ENCODE data around the gene EPOP. TPM values are rescaled to one million over a fixed set of nuclear protein-coding genes. Genes with fewer than 3 reads are reported as not detected.

EPOP gene
- total and polyA plus RNA-seq, 2 experiments from 2014 or later, result 0.42 to 2.4 TPM

DNA sequence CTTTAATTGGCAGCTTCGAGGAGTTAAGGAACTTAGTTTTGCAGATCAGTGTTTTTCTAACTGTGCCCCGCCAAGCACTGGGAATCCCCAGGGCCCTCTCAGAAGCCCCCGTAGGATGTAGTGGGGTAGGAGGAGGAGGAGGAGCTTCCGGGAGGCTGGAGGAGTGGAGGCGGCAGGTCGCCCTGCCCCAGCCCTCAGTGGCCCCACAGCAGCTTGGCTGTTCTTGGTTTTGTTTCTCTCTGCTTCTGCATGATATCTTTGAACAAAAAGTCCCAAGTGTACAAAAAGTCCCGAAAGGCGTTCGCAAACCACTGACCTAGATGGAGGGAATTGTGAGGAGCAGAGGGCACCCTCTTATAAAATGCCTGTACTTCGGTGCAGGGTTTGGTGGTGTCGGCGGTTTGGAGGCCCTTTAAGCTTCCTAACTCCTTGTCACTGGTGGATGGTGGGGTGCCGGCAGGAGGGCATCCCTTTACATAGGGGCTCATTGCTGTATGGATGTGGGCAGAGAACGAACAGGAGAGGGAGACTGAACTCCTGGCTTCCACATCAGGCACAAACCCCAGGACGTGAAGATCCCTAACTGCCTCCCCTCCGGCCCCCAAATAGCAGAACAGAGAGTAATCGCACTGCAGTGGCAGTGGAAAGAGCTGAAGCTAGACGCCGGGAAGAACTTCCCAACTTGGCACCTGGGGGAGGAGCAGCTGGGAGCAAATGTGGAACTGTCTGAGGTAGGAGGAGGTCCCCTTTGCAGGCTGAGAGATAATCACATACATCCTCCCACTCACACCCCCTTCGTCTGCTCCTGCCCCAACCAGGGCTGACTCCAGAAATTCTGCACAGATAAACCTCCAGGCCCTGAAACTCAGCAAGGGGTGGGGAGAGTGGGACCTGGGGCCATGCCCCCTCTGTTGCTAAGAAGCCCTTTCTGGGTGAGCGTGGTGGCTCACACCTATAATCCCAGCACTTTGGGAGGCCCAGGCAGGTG lies 20.1 kb downstream of the EPOP start:
- H3K36me3 ChIP-seq (ENCODE audit: insufficient read depth), result no peaks in the 10 kb centered on the region
- H2AFZ ChIP-seq, result peak overlapping the region; percentile 91
- Mint-ChIP-seq H3K27ac (no peak overlapping the region), H3K36me3 (ENCODE audit: low read depth) (no peaks in the 10 kb centered on the region), H3K4me3 (no peak overlapping the region), H3K9me3 (no peaks in the 10 kb centered on the region; the same call in 2 of the 3 replicates), H3K27me3 (ENCODE audit: insufficient read depth, low read depth, poor library complexity) (peaks cover 8% of the 10 kb centered on the region), H3K4me1 (peaks cover 24% of the 10 kb centered on the region)
- ATAC-seq (peak; percentile 69), DNase-seq (ENCODE audit: low spot score) (peak; percentile 14)
- H3K4me1 ChIP-seq (ENCODE audit: insufficient read depth), result peaks cover 10% of the 10 kb centered on the region
- H3K4me2 ChIP-seq, result no peak overlapping the region
- H3K9me2 ChIP-seq (ENCODE audit: insufficient read depth), result no peaks in the 10 kb centered on the region
- TF ChIP-seq, protein P1, sequence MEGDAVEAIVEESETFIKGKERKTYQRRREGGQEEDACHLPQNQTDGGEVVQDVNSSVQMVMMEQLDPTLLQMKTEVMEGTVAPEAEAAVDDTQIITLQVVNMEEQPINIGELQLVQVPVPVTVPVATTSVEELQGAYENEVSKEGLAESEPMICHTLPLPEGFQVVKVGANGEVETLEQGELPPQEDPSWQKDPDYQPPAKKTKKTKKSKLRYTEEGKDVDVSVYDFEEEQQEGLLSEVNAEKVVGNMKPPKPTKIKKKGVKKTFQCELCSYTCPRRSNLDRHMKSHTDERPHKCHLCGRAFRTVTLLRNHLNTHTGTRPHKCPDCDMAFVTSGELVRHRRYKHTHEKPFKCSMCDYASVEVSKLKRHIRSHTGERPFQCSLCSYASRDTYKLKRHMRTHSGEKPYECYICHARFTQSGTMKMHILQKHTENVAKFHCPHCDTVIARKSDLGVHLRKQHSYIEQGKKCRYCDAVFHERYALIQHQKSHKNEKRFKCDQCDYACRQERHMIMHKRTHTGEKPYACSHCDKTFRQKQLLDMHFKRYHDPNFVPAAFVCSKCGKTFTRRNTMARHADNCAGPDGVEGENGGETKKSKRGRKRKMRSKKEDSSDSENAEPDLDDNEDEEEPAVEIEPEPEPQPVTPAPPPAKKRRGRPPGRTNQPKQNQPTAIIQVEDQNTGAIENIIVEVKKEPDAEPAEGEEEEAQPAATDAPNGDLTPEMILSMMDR (conservative IDR thresholded peaks at IDR 0.05; ENCODE audit: low read depth in 2 of 2), result no peak
- TF ChIP-seq ZNF331 (CRISPR knock-in tag; IDR thresholded peaks at IDR 0.05; ENCODE audit: low read depth) (no peak), CREB1 (CRISPR knock-in tag; IDR thresholded peaks at IDR 0.05; ENCODE audit: low read depth) (no peak)
- TF ChIP-seq, protein P2, sequence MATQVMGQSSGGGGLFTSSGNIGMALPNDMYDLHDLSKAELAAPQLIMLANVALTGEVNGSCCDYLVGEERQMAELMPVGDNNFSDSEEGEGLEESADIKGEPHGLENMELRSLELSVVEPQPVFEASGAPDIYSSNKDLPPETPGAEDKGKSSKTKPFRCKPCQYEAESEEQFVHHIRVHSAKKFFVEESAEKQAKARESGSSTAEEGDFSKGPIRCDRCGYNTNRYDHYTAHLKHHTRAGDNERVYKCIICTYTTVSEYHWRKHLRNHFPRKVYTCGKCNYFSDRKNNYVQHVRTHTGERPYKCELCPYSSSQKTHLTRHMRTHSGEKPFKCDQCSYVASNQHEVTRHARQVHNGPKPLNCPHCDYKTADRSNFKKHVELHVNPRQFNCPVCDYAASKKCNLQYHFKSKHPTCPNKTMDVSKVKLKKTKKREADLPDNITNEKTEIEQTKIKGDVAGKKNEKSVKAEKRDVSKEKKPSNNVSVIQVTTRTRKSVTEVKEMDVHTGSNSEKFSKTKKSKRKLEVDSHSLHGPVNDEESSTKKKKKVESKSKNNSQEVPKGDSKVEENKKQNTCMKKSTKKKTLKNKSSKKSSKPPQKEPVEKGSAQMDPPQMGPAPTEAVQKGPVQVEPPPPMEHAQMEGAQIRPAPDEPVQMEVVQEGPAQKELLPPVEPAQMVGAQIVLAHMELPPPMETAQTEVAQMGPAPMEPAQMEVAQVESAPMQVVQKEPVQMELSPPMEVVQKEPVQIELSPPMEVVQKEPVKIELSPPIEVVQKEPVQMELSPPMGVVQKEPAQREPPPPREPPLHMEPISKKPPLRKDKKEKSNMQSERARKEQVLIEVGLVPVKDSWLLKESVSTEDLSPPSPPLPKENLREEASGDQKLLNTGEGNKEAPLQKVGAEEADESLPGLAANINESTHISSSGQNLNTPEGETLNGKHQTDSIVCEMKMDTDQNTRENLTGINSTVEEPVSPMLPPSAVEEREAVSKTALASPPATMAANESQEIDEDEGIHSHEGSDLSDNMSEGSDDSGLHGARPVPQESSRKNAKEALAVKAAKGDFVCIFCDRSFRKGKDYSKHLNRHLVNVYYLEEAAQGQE (IDR thresholded peaks at IDR 0.05; ENCODE audit: unreplicated experiment), result no peak
- H3F3A ChIP-seq (replicated peaks; ENCODE audit: low read depth), result 0 out of 2 replicates have a peak, but pooled peaks cover 3% of the 10 kb centered on the region
- no peaks in the 10 kb centered on the region for H3K27me3 ChIP-seq (ENCODE audit: insufficient read depth)
- no peak overlapping the region for H3K4me3 ChIP-seq
- H3K27ac ChIP-seq (ENCODE audit: low read depth), result no peak overlapping the region
- H3K79me2 ChIP-seq (replicated peaks; ENCODE audit: insufficient read depth), result no peaks in the 10 kb centered on the region
- H4K20me1 ChIP-seq (replicated peaks; ENCODE audit: insufficient read depth), result no peaks in the 10 kb centered on the region

DNA sequence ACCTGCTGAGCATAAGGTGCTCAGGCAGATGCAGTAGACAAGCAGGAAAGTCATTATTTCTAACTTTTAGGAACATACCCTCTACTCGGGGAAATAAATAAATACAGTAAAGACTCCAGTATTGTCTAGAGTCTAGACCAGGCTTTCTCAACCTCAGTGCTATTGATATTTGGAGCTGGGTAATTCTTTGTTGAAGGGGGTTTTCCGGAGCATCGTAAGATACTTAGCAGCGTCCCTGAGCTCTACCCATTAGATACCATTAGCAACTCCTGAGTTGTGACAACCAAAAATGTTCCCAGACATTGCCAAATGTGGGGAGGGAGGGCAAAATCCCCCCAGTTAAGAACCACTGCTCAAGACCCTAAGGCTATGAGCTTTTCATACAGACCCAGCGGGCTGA lies 21.1 kb downstream of the EPOP start:
- no peak overlapping the region for H3K27ac Mint-ChIP-seq
- Histone ChIP-seq H3K79me2 (replicated peaks; ENCODE audit: insufficient read depth) (no peaks in the 10 kb centered on the region), H3K36me3 (ENCODE audit: insufficient read depth) (no peaks in the 10 kb centered on the region), H3K4me3 (no peak overlapping the region), H4K20me1 (replicated peaks; ENCODE audit: insufficient read depth) (no peaks in the 10 kb centered on the region), H2AFZ (no peak overlapping the region; the same call in 1 of the 2 replicates), H3K27me3 (ENCODE audit: insufficient read depth) (no peaks in the 10 kb centered on the region), H3K27ac (ENCODE audit: low read depth) (no peak overlapping the region), H3K4me2 (no peak overlapping the region), H3K9me2 (ENCODE audit: insufficient read depth) (no peaks in the 10 kb centered on the region), H3K4me1 (ENCODE audit: insufficient read depth) (peaks cover 10% of the 10 kb centered on the region), H3F3A (replicated peaks; ENCODE audit: low read depth) (0 out of 2 replicates have a peak, but pooled peaks cover 3% of the 10 kb centered on the region)
- peaks cover 24% of the 10 kb centered on the region for H3K4me1 Mint-ChIP-seq
- TF ChIP-seq, protein P3, sequence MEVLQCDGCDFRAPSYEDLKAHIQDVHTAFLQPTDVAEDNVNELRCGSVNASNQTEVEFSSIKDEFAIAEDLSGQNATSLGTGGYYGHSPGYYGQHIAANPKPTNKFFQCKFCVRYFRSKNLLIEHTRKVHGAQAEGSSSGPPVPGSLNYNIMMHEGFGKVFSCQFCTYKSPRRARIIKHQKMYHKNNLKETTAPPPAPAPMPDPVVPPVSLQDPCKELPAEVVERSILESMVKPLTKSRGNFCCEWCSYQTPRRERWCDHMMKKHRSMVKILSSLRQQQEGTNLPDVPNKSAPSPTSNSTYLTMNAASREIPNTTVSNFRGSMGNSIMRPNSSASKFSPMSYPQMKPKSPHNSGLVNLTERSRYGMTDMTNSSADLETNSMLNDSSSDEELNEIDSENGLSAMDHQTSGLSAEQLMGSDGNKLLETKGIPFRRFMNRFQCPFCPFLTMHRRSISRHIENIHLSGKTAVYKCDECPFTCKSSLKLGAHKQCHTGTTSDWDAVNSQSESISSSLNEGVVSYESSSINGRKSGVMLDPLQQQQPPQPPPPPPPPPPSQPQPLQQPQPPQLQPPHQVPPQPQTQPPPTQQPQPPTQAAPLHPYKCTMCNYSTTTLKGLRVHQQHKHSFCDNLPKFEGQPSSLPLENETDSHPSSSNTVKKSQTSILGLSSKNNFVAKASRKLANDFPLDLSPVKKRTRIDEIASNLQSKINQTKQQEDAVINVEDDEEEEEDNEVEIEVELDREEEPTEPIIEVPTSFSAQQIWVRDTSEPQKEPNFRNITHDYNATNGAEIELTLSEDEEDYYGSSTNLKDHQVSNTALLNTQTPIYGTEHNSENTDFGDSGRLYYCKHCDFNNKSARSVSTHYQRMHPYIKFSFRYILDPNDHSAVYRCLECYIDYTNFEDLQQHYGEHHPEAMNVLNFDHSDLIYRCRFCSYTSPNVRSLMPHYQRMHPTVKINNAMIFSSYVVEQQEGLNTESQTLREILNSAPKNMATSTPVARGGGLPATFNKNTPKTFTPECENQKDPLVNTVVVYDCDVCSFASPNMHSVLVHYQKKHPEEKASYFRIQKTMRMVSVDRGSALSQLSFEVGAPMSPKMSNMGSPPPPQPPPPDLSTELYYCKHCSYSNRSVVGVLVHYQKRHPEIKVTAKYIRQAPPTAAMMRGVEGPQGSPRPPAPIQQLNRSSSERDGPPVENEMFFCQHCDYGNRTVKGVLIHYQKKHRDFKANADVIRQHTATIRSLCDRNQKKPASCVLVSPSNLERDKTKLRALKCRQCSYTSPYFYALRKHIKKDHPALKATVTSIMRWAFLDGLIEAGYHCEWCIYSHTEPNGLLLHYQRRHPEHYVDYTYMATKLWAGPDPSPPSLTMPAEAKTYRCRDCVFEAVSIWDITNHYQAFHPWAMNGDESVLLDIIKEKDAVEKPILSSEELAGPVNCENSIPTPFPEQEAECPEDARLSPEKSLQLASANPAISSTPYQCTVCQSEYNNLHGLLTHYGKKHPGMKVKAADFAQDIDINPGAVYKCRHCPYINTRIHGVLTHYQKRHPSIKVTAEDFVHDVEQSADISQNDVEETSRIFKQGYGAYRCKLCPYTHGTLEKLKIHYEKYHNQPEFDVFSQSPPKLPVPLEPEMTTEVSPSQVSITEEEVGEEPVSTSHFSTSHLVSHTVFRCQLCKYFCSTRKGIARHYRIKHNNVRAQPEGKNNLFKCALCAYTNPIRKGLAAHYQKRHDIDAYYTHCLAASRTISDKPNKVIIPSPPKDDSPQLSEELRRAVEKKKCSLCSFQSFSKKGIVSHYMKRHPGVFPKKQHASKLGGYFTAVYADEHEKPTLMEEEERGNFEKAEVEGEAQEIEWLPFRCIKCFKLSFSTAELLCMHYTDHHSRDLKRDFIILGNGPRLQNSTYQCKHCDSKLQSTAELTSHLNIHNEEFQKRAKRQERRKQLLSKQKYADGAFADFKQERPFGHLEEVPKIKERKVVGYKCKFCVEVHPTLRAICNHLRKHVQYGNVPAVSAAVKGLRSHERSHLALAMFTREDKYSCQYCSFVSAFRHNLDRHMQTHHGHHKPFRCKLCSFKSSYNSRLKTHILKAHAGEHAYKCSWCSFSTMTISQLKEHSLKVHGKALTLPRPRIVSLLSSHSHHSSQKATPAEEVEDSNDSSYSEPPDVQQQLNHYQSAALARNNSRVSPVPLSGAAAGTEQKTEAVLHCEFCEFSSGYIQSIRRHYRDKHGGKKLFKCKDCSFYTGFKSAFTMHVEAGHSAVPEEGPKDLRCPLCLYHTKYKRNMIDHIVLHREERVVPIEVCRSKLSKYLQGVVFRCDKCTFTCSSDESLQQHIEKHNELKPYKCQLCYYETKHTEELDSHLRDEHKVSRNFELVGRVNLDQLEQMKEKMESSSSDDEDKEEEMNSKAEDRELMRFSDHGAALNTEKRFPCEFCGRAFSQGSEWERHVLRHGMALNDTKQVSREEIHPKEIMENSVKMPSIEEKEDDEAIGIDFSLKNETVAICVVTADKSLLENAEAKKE (CRISPR knock-in tag; IDR thresholded peaks at IDR 0.05), result no peak
- H3K36me3 Mint-ChIP-seq (ENCODE audit: low read depth), result no peaks in the 10 kb centered on the region
- no peaks in the 10 kb centered on the region; the same call in 1 of the 3 replicates for H3K9me3 Mint-ChIP-seq
- H3K27me3 Mint-ChIP-seq (ENCODE audit: insufficient read depth, low read depth, poor library complexity), result peaks cover 7% of the 10 kb centered on the region
- ATAC-seq (no peak), DNase-seq (ENCODE audit: low spot score) (no peak)
- H3K4me3 Mint-ChIP-seq, result no peak overlapping the region

Measured in GM23338 (cell line).